Naive B cell (primary cell): ENCODE data around the gene CD300E. TPM values are rescaled to one million over a fixed set of nuclear protein-coding genes. Genes with fewer than 3 reads are reported as not detected.
"Not testable (repeated sequence)": the region's sequence is repeated elsewhere in the genome, so short reads cannot be mapped to it uniquely, and the experiment has no call there.

ENCODE experiments used
- ATAC-seq, 2 donors: fragments of 150-1000 bp; cut with Tn5 transposase; 2 replicates each; pipeline ENCODE4 v1.10.0; 2021; ENCODE audit warnings: low read depth in 2 of 2, mild to moderate bottlenecking in 2 of 2, moderate library complexity in 2 of 2
- DNase-seq: peaks from one replicate; pipeline ENCODE4 v3.0.0; 2022
- H3K27ac Mint-ChIP-seq, 6 donors: one replicate each; pipeline ENCODE4 v1.8.0; 2020 to 2022; ENCODE audit warnings: mild to moderate bottlenecking in 6 of 6, mixed read lengths in 6 of 6, moderate library complexity in 5 of 6, inconsistent platforms in 2 of 6
- H3K27me3 Mint-ChIP-seq, 3 donors: one replicate each; pipeline ENCODE4 v1.8.0; 2021 to 2022; ENCODE audit warnings: mixed read lengths in 3 of 3, mild to moderate bottlenecking in 1 of 3
- H3K36me3 Mint-ChIP-seq, 2 donors: one replicate each; pipeline ENCODE4 v1.8.0; 2020 to 2022; ENCODE audit warnings: mixed read lengths in 2 of 2, inconsistent platforms in 1 of 2, mild to moderate bottlenecking in 1 of 2
- H3K4me1 Mint-ChIP-seq, 3 donors: one replicate each; pipeline ENCODE4 v1.8.0; 2020 to 2022; ENCODE audit warnings: mixed read lengths in 3 of 3, inconsistent platforms in 1 of 3, mild to moderate bottlenecking in 1 of 3, moderate library complexity in 1 of 3
- H3K4me3 Mint-ChIP-seq, 8 donors: one replicate each; pipeline ENCODE4 v1.8.0; 2020 to 2022; ENCODE audit warnings: mild to moderate bottlenecking in 8 of 8, mixed read lengths in 8 of 8, moderate library complexity in 8 of 8, inconsistent platforms in 2 of 8
- H3K9me3 Mint-ChIP-seq, 7 donors: one replicate each; pipeline ENCODE4 v1.8.0; 2020 to 2022; ENCODE audit warnings: mixed read lengths in 7 of 7, mild to moderate bottlenecking in 5 of 7, inconsistent platforms in 2 of 7, moderate library complexity in 1 of 7
- polyA plus RNA-seq, 6 donors: library from polyadenylated mRNA; unstranded; fragments of 300-500 nt; fragmentation: Illumina TruSeq; gene quantifications; one replicate each; pipeline ENCODE4 v1.2.3, GENCODE V29; 2021; ENCODE audit warnings: low read depth in 6 of 6

Gene CD300E
- polyA plus RNA-seq, 6 donors from 2014 or later = 0.06 to 0.69 (median 0.18) TPM; not detected in 3

- peak overlapping the region; percentile 11 to 88 (median 74) for H3K4me3 Mint-ChIP-seq
- peaks cover 27 to 70% (median 46%) of the 10 kb centered on the region in 3 donors for H3K4me1 Mint-ChIP-seq
- no peaks in the 10 kb centered on the region for H3K36me3 Mint-ChIP-seq
- DNase-seq (peak; percentile 65), ATAC-seq (peak; percentile 94 to 97)
- H3K27ac Mint-ChIP-seq = peak overlapping the region in 4 of 6 donors; percentile 4 to 88 (median 42)
- H3K9me3 Mint-ChIP-seq = peaks cover 0 to 8% (median 3%) of the 10 kb centered on the region in 7 donors
- peaks cover 13 to 28% (median 22%) of the 10 kb centered on the region in 3 donors for H3K27me3 Mint-ChIP-seq
Measured at GRCh38 chr17:74631468-74632450, 8.2 kb upstream of the CD300E start.

- Mint-ChIP-seq H3K27me3 (peaks cover 10 to 31% (median 15%) of the 10 kb centered on the region in 3 donors), H3K4me1 (peaks cover 27 to 58% (median 36%) of the 10 kb centered on the region in 3 donors), H3K9me3 (peaks cover 0 to 12% (median 4%) of the 10 kb centered on the region in 7 donors), H3K4me3 (peak overlapping the region in 1 of 8 donors; percentile 34), H3K27ac (peak overlapping the region in 1 of 6 donors; percentile 5)
- not testable (repeated sequence) for ATAC-seq, DNase-seq, H3K36me3 Mint-ChIP-seq
Measured at GRCh38 chr17:74630251-74630650, 6.7 kb upstream of the CD300E start.

GRCh38 chr17:74625661-74626060, 2.1 kb upstream of the CD300E start:
- Mint-ChIP-seq H3K27me3 (peaks cover 39 to 57% (median 41%) of the 10 kb centered on the region in 3 donors), H3K4me1 (peaks cover 15 to 21% (median 20%) of the 10 kb centered on the region in 3 donors), H3K36me3 (no peaks in the 10 kb centered on the region), H3K4me3 (no peak overlapping the region), H3K9me3 (peaks cover 0 to 12% (median 4%) of the 10 kb centered on the region in 7 donors), H3K27ac (no peak overlapping the region)
- DNase-seq (no peak), ATAC-seq (no peak)

GRCh38 chr17:74624131-74624530, 593 bp upstream of the CD300E start:
- Mint-ChIP-seq H3K36me3 (no peaks in the 10 kb centered on the region), H3K27me3 (peaks cover 44 to 58% (median 49%) of the 10 kb centered on the region in 3 donors), H3K4me3 (peak overlapping the region in 1 of 8 donors; percentile 70), H3K9me3 (peaks cover 0 to 12% (median 4%) of the 10 kb centered on the region in 7 donors), H3K27ac (peak overlapping the region in 2 of 6 donors; percentile 4 to 89), H3K4me1 (peaks cover 9 to 15% (median 10%) of the 10 kb centered on the region in 3 donors)
- DNase-seq (no peak), ATAC-seq (no peak)

DNA sequence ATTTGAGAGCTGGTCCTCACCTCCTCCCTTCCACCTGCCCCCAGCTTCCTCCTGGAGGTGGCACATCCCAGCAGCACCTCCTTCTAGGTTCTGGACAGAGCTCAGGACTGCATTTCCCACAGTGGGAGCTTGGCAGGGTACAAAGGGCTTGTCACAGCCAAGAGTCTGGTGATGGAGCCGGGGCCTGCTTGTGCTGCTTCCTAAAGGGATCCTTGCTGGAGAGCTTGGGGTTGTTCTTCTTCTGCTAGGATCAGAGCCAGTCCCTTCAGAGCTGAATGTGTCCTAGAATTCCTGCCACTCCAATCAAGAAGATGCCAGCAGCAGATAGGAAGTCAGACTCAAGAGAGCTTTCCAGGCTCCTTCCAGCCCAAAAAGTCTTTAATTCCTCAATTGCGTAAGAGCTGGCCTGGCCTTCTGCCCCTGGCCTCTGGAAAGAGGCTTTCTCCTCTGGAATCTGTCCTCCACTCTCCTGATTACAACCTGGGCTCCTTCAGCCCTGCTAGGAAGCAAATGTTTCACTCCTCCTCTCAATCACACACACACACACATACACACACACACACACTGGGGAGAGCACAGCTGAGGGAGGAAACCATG, 4.4 kb downstream of the CD300E start:
- Mint-ChIP-seq H3K4me3 (peak overlapping the region in 1 of 8 donors; percentile 45), H3K27me3 (peaks cover 52 to 89% (median 74%) of the 10 kb centered on the region in 3 donors), H3K4me1 (peaks cover 0 to 13% (median 3%) of the 10 kb centered on the region in 3 donors), H3K36me3 (no peaks in the 10 kb centered on the region), H3K9me3 (peaks cover 0 to 3% (median 2%) of the 10 kb centered on the region in 7 donors), H3K27ac (peak overlapping the region in 2 of 6 donors; percentile 2 to 29)
- DNase-seq = no peak
- ATAC-seq = no peak

DNA sequence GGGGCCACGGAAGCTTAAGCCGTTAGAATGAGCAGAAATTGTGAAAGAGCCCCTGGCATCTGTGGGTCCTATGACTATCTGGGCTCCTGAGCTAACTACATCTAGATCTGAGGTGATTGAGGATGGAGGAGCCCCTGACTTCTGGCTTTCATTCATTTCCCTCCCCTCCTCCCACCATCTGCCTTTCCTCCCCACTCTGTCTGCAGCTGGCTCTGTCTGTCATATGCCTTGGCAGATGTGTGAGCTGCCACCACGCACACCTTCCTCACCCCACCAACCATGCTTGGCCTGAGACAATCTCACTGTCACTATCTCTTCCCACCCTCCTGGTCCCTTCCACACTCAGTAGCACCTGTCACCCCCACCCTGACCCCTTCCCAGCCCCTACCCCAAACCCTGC, 5.1 kb downstream of the CD300E start:
- H3K4me3 Mint-ChIP-seq = no peak overlapping the region
- peaks cover 50 to 82% (median 67%) of the 10 kb centered on the region in 3 donors for H3K27me3 Mint-ChIP-seq
- peaks cover 0 to 18% (median 3%) of the 10 kb centered on the region in 3 donors for H3K4me1 Mint-ChIP-seq
- DNase-seq (no peak), ATAC-seq (no peak)
- H3K36me3 Mint-ChIP-seq = no peaks in the 10 kb centered on the region
- peaks cover 0 to 3% (median 2%) of the 10 kb centered on the region in 7 donors for H3K9me3 Mint-ChIP-seq
- no peak overlapping the region for H3K27ac Mint-ChIP-seq

GRCh38 chr17:74616696-74617095, 6.8 kb downstream of the CD300E start:
- peaks cover 0 to 34% (median 13%) of the 10 kb centered on the region in 3 donors for H3K4me1 Mint-ChIP-seq
- H3K27me3 Mint-ChIP-seq = peaks cover 39 to 65% (median 64%) of the 10 kb centered on the region in 3 donors
- no peak for DNase-seq
- H3K9me3 Mint-ChIP-seq = peaks cover 0 to 3% (median 0%) of the 10 kb centered on the region in 7 donors
- H3K27ac Mint-ChIP-seq = no peak overlapping the region
- no peak overlapping the region for H3K4me3 Mint-ChIP-seq
- no peak for ATAC-seq
- H3K36me3 Mint-ChIP-seq = no peaks in the 10 kb centered on the region

- H3K27me3 Mint-ChIP-seq = peaks cover 24 to 34% (median 32%) of the 10 kb centered on the region in 3 donors
- peak overlapping the region in 2 of 8 donors; percentile 2 to 84 for H3K4me3 Mint-ChIP-seq
- no peak for DNase-seq
- peaks cover 3 to 8% (median 3%) of the 10 kb centered on the region in 7 donors for H3K9me3 Mint-ChIP-seq
- H3K36me3 Mint-ChIP-seq = peaks cover 0 to 6% of the 10 kb centered on the region in 2 donors
- ATAC-seq = no peak
- peak overlapping the region in 1 of 6 donors; percentile 39 for H3K27ac Mint-ChIP-seq
- H3K4me1 Mint-ChIP-seq = peaks cover 0 to 26% (median 16%) of the 10 kb centered on the region in 3 donors
Measured at GRCh38 chr17:74612046-74612445, 11.5 kb downstream of the CD300E start.

GRCh38 chr17:74610108-74610507, 13.4 kb downstream of the CD300E start:
- H3K27ac Mint-ChIP-seq = no peak overlapping the region
- ATAC-seq (no peak), DNase-seq (no peak)
- H3K27me3 Mint-ChIP-seq = peaks cover 9 to 27% (median 26%) of the 10 kb centered on the region in 3 donors
- H3K9me3 Mint-ChIP-seq = peaks cover 0 to 8% (median 5%) of the 10 kb centered on the region in 7 donors
- H3K4me3 Mint-ChIP-seq = no peak overlapping the region
- H3K36me3 Mint-ChIP-seq = peaks cover 0 to 9% of the 10 kb centered on the region in 2 donors
- H3K4me1 Mint-ChIP-seq = peaks cover 6 to 31% (median 24%) of the 10 kb centered on the region in 3 donors

GRCh38 chr17:74608511-74608910, 15.0 kb downstream of the CD300E start:
- peaks cover 0 to 7% (median 5%) of the 10 kb centered on the region in 7 donors for H3K9me3 Mint-ChIP-seq
- H3K27ac Mint-ChIP-seq = no peak overlapping the region
- ATAC-seq (no peak), DNase-seq (no peak)
- peaks cover 0 to 9% of the 10 kb centered on the region in 2 donors for H3K36me3 Mint-ChIP-seq
- H3K4me3 Mint-ChIP-seq = no peak overlapping the region
- peaks cover 14 to 42% (median 31%) of the 10 kb centered on the region in 3 donors for H3K4me1 Mint-ChIP-seq
- peaks cover 9 to 24% (median 23%) of the 10 kb centered on the region in 3 donors for H3K27me3 Mint-ChIP-seq

GRCh38 chr17:74607221-74607620, 16.3 kb downstream of the CD300E start:
- peaks cover 9 to 28% (median 25%) of the 10 kb centered on the region in 3 donors for H3K27me3 Mint-ChIP-seq

GRCh38 chr17:74606050-74606449, 17.5 kb downstream of the CD300E start:
- ATAC-seq = no peak
- H3K4me1 Mint-ChIP-seq = peaks cover 14 to 40% (median 23%) of the 10 kb centered on the region in 3 donors
- no peak for DNase-seq
- H3K27ac Mint-ChIP-seq = peak overlapping the region in 1 of 6 donors; percentile 27
- peaks cover 0 to 9% of the 10 kb centered on the region in 2 donors for H3K36me3 Mint-ChIP-seq
- H3K9me3 Mint-ChIP-seq = peaks cover 0 to 7% (median 5%) of the 10 kb centered on the region in 7 donors
- no peak overlapping the region for H3K4me3 Mint-ChIP-seq
- peaks cover 9 to 28% (median 28%) of the 10 kb centered on the region in 3 donors for H3K27me3 Mint-ChIP-seq

More at GRCh38 chr17:74607221-74607620, 16.3 kb downstream of the CD300E start:
- H3K27ac Mint-ChIP-seq = peak overlapping the region in 1 of 6 donors; percentile 8
- peaks cover 14 to 41% (median 25%) of the 10 kb centered on the region in 3 donors for H3K4me1 Mint-ChIP-seq
- H3K4me3 Mint-ChIP-seq = no peak overlapping the region
- DNase-seq = no peak
- peaks cover 0 to 9% of the 10 kb centered on the region in 2 donors for H3K36me3 Mint-ChIP-seq
- peaks cover 0 to 7% (median 5%) of the 10 kb centered on the region in 7 donors for H3K9me3 Mint-ChIP-seq
- no peak for ATAC-seq

DNA sequence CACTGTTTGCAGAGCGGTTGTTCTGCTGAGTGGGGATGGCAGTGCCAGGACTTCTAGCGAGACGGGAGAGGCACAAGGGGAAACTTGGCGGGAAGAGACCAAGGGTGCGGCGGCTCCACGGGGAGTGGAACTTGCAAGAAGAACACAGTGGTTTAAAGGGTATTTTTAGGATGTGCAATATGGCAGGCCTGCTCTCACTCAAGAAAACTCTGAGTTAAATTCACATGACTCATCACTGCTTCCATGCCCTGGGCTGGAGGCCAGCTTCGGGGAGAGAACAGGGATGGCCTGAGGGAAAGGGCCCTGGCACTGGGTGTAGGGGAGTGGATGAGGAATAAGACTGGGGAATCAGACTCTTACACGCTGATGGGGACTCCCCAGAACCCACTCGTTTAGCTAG, 18.2 kb downstream of the CD300E start:
- Mint-ChIP-seq H3K9me3 (peaks cover 0 to 7% (median 5%) of the 10 kb centered on the region in 7 donors), H3K27me3 (peaks cover 9 to 33% (median 33%) of the 10 kb centered on the region in 3 donors)

More for the DNA sequence above, 18.2 kb downstream of the CD300E start:
- ATAC-seq = no peak
- no peak for DNase-seq
- Mint-ChIP-seq H3K4me1 (peaks cover 19 to 46% (median 23%) of the 10 kb centered on the region in 3 donors), H3K36me3 (peaks cover 0 to 9% of the 10 kb centered on the region in 2 donors), H3K4me3 (no peak overlapping the region), H3K27ac (peak overlapping the region in 2 of 6 donors; percentile 3 to 51)
